H1 (cell line): Measurements from ENCODE around the gene KLHL28. TPM values are rescaled to one million over a fixed set of nuclear protein-coding genes. Genes with fewer than 3 reads are reported as not detected.

Source experiments
- CTCF ChIA-PET: fragments of 300-600 bp; sonication (Branson Sonifier 250); formaldehyde crosslinking; loops from one replicate; lab custom pipeline; 2021; ENCODE audit not compliant: partially characterized antibody; lab: Charles Lee
- POLR2A ChIA-PET: fragments of 300-600 bp; sonication (Branson Sonifier 250); formaldehyde crosslinking; loops from one replicate; lab custom pipeline; 2021; ENCODE audit warnings: inconsistent platforms; ENCODE audit not compliant: partially characterized antibody; lab: Charles Lee
- DNase-seq, 2 experiments: peaks; one replicate each; pipeline versions ENCODE4 v3.0.0 to v3.0.0-alpha.2; 2010 to 2022; ENCODE audit warnings: low spot score in 2 of 2, low read depth in 1 of 2, mixed read lengths in 1 of 2
- FAIRE-seq: peaks from 2 replicates; lab custom pipeline; 2011; peaks lifted over from hg19 to GRCh38; lab: Jason Lieb, UNC
- H2AFZ ChIP-seq: 2 replicates; pipeline ENCODE4 v1.8.1; 2012; ENCODE audit warnings: low read length, inconsistent platforms
- H2AK5ac ChIP-seq: 2 replicates; pipeline ENCODE4 v1.6.1; 2013; ENCODE audit warnings: low read depth, low read length
- H2BK120ac ChIP-seq: replicated peaks from 2 replicates; pipeline ENCODE3; 2013; ENCODE audit warnings: low read depth, low read length, inconsistent platforms
- H2BK12ac ChIP-seq: 2 replicates; pipeline ENCODE4 v1.6.1; 2013; ENCODE audit warnings: low read depth, low read length
- H2BK15ac ChIP-seq: 2 replicates; pipeline ENCODE4 v1.6.1; 2013; ENCODE audit warnings: low read length
- H2BK20ac ChIP-seq: 2 replicates; pipeline ENCODE4 v1.6.1; 2013; ENCODE audit warnings: low read length
- H2BK5ac ChIP-seq: 2 replicates; pipeline ENCODE4 v1.6.1; 2013; ENCODE audit warnings: low read depth, low read length
- H3K14ac ChIP-seq: 2 replicates; pipeline ENCODE4 v1.6.1; 2013; ENCODE audit warnings: inconsistent platforms; ENCODE audit not compliant: insufficient read length
- H3K18ac ChIP-seq: 2 replicates; pipeline ENCODE4 v1.6.1; 2013; ENCODE audit warnings: low read length; ENCODE audit errors: extremely low read depth
- H3K23ac ChIP-seq: 2 replicates; pipeline ENCODE4 v1.6.1; 2013; ENCODE audit warnings: inconsistent platforms; ENCODE audit not compliant: insufficient read length
- H3K23me2 ChIP-seq: 2 replicates; pipeline ENCODE4 v1.6.1; 2013; ENCODE audit warnings: low read depth, low read length
- H3K27ac ChIP-seq: 2 replicates; pipeline ENCODE4 v1.6.1; 2011; ENCODE audit warnings: low read depth, low read length, inconsistent platforms
- H3K27me3 ChIP-seq, 4 experiments: replicated peaks in 1 of 4; 1 replicate in 1 of 4; 2 replicates in 3 of 4; pipeline versions ENCODE4 v1.6.1 to v1.8.1; 2011 to 2013; ENCODE audit warnings: low read length in 3 of 4, mild to moderate bottlenecking in 3 of 4, inconsistent platforms in 2 of 4, mixed read lengths in 2 of 4, moderate library complexity in 1 of 4; ENCODE audit not compliant: control insufficient read depth in 3 of 4, insufficient read depth in 3 of 4; ENCODE audit errors: extremely low read depth in 1 of 4
- H3K36me3 ChIP-seq, 4 experiments: 2 replicates each; pipeline versions ENCODE4 v1.6.1 to v1.8.1; 2011 to 2013; ENCODE audit warnings: mild to moderate bottlenecking in 4 of 4, low read length in 3 of 4, moderate library complexity in 2 of 4, control low read depth in 1 of 4, inconsistent platforms in 1 of 4; ENCODE audit not compliant: insufficient read depth in 4 of 4, control insufficient read depth in 2 of 4
- H3K4ac ChIP-seq: replicated peaks from 2 replicates; pipeline ENCODE3; 2013; ENCODE audit warnings: low read length, low read depth, mixed read lengths, inconsistent platforms; ENCODE audit not compliant: insufficient read length
- H3K4me1 ChIP-seq, 4 experiments: replicated peaks in 1 of 4; 1 replicate in 1 of 4; 2 replicates in 3 of 4; pipeline versions ENCODE4 v1.6.1 to v1.8.1; 2011 to 2013; ENCODE audit warnings: low read length in 3 of 4, inconsistent platforms in 2 of 4, mixed read lengths in 1 of 4; ENCODE audit not compliant: insufficient read depth in 4 of 4, control insufficient read depth in 3 of 4
- H3K4me2 ChIP-seq, 2 experiments: 2 replicates each; pipeline versions ENCODE4 v1.6.1 to v1.8.1; 2011 to 2013; ENCODE audit warnings: low read depth in 2 of 2, low read length in 2 of 2, control low read depth in 1 of 2, inconsistent platforms in 1 of 2, mild to moderate bottlenecking in 1 of 2; ENCODE audit not compliant: insufficient read depth in 1 of 2
- H3K4me3 ChIP-seq, 4 experiments: fragments of 200-600, 300-600 bp in 1 of 4; sonication (generic), shearing (Covaris generic), sonication (Bioruptor Twin) in 1 of 4; 2 replicates each; pipeline versions ENCODE4 v1.5.1 to v1.8.1; 2011 to 2016; ENCODE audit warnings: low read length in 4 of 4, low read depth in 3 of 4, control low read depth in 2 of 4, inconsistent platforms in 2 of 4, mild to moderate bottlenecking in 2 of 4, mixed read lengths in 1 of 4, moderate library complexity in 1 of 4; ENCODE audit not compliant: insufficient read depth in 2 of 4; ENCODE audit errors: extremely low read depth in 1 of 4
- H3K56ac ChIP-seq: replicated peaks from 2 replicates; pipeline ENCODE3; 2013; ENCODE audit warnings: low read depth, mild to moderate bottlenecking, mixed read lengths, low read length, inconsistent platforms; ENCODE audit not compliant: insufficient read length
- H3K79me1 ChIP-seq: 2 replicates; pipeline ENCODE4 v1.6.1; 2013; ENCODE audit warnings: low read depth, low read length, control low read depth
- H3K79me2 ChIP-seq, 2 experiments: 2 replicates each; pipeline versions ENCODE4 v1.6.1 to v1.8.1; 2012 to 2013; ENCODE audit warnings: low read length in 2 of 2, mild to moderate bottlenecking in 2 of 2, inconsistent platforms in 1 of 2; ENCODE audit not compliant: insufficient read depth in 2 of 2, control insufficient read depth in 1 of 2
- H3K9ac ChIP-seq, 4 experiments: replicated peaks in 1 of 4; 1 replicate in 1 of 4; 2 replicates in 3 of 4; pipeline versions ENCODE4 v1.6.1 to v1.8.1; 2011 to 2013; ENCODE audit warnings: low read depth in 3 of 4, low read length in 3 of 4, control low read depth in 2 of 4, mild to moderate bottlenecking in 2 of 4, moderate library complexity in 2 of 4, inconsistent platforms in 1 of 4; ENCODE audit errors: extremely low read depth in 1 of 4
- H3K9me3 ChIP-seq, 2 experiments: 2 replicates each; pipeline versions ENCODE4 v1.6.1 to v1.8.1; 2012 to 2013; ENCODE audit warnings: mild to moderate bottlenecking in 2 of 2, moderate library complexity in 2 of 2, control low read depth in 1 of 2, inconsistent platforms in 1 of 2, low read depth in 1 of 2, low read length in 1 of 2, mixed read lengths in 1 of 2; ENCODE audit not compliant: insufficient read depth in 2 of 2
- H4K20me1 ChIP-seq, 2 experiments: replicated peaks in 1 of 2; 2 replicates each; pipeline versions ENCODE3 to v1.8.1; 2011 to 2013; ENCODE audit warnings: inconsistent platforms in 2 of 2, low read length in 2 of 2, mild to moderate bottlenecking in 1 of 2; ENCODE audit not compliant: insufficient read depth in 2 of 2, control insufficient read depth in 1 of 2
- H4K5ac ChIP-seq: 2 replicates; pipeline ENCODE4 v1.6.1; 2013; ENCODE audit warnings: low read length, low read depth, mixed read lengths, inconsistent platforms; ENCODE audit not compliant: insufficient read length
- H4K8ac ChIP-seq: 2 replicates; pipeline ENCODE4 v1.8.0; 2013; ENCODE audit warnings: mild to moderate bottlenecking, moderate library complexity, low read length, inconsistent platforms; ENCODE audit not compliant: insufficient read depth; ENCODE audit errors: extremely low read depth
- H4K91ac ChIP-seq: replicated peaks from 2 replicates; pipeline ENCODE3; 2013; ENCODE audit warnings: low read length, mixed read lengths, inconsistent platforms; ENCODE audit not compliant: insufficient read length
- CBX5 ChIP-seq: fragments of 300-800, 300-1000 bp; sonication (generic); IDR thresholded peaks from 2 replicates; pipeline ENCODE4 v1.7.1; 2016; ENCODE audit warnings: antibody characterized with exemption, low read length, low read depth
- CBX8 ChIP-seq: fragments of 300-800, 300-1000 bp; sonication (generic); IDR thresholded peaks from 2 replicates; pipeline ENCODE4 v1.7.1; 2016; ENCODE audit warnings: low read depth, low read length, borderline replicate concordance
- EP300 ChIP-seq, 2 experiments: IDR thresholded peaks; 1 replicate in 1 of 2; 2 replicates in 1 of 2; pipeline ENCODE4 v1.6.1; 2011 to 2012; ENCODE audit warnings: low read depth in 2 of 2, low read length in 2 of 2, mild to moderate bottlenecking in 2 of 2, borderline replicate concordance in 1 of 2, inconsistent platforms in 1 of 2, moderate library complexity in 1 of 2
- HDAC2 ChIP-seq, 2 experiments: fragments of 300-600 bp in 1 of 2; sonication (generic) in 1 of 2; IDR thresholded peaks; 2 replicates each; pipeline ENCODE4 v1.6.1; 2011 to 2012; ENCODE audit warnings: low read depth in 2 of 2, low read length in 2 of 2, mild to moderate bottlenecking in 2 of 2, moderate library complexity in 2 of 2, borderline replicate concordance in 1 of 2, inconsistent platforms in 1 of 2
- NANOG ChIP-seq: IDR thresholded peaks from 2 replicates; pipeline ENCODE4 v1.6.1; 2011; ENCODE audit warnings: low read length, low read depth, mild to moderate bottlenecking, inconsistent platforms; ENCODE audit not compliant: insufficient read depth, poor library complexity, severe bottlenecking
- RXRA ChIP-seq: IDR thresholded peaks from 2 replicates; pipeline ENCODE4 v1.6.1; 2011; ENCODE audit warnings: low read depth, mild to moderate bottlenecking, low read length, moderate library complexity; ENCODE audit not compliant: insufficient read depth
- SIN3A ChIP-seq, 2 experiments: IDR thresholded peaks in 1 of 2; conservative IDR thresholded peaks in 1 of 2; 2 replicates each; pipeline ENCODE4 v1.6.1; 2011 to 2012; ENCODE audit warnings: low read length in 2 of 2, improper control_type of control experiment in 1 of 2, low read depth in 1 of 2, mild to moderate bottlenecking in 1 of 2
- TAF1 ChIP-seq: IDR thresholded peaks from 2 replicates; pipeline ENCODE4 v1.6.1; 2011; ENCODE audit warnings: mild to moderate bottlenecking, low read depth, low read length
- WGBS, 2 experiments: shearing (Covaris generic) in 1 of 2; methylation state at CpG; one replicate each; pipeline versions ENCODE4 v1.1.6 to v1.1.7; 2013 to 2015; ENCODE audit warnings: low lambda C conversion rate in 2 of 2, mixed read lengths in 2 of 2, inconsistent platforms in 1 of 2, low coverage in 1 of 2, missing lambda C conversion rate in 1 of 2; ENCODE audit not compliant: insufficient replicate concordance in 2 of 2, insufficient coverage in 1 of 2, insufficient read length in 1 of 2; ENCODE audit errors: extremely low coverage in 1 of 2, missing lambda C conversion rate in 1 of 2; 5-methylcytosine and 5-hydroxymethylcytosine counted together
- polyA plus RNA-seq, 7 experiments: library from polyadenylated mRNA; depleted of rRNA in 3 of 7; stranded (reverse) in 5 of 7; unstranded in 2 of 7; fragments of >200 nt in 5 of 7; fragments of 200-250 nt in 2 of 7; gene quantifications; 1 replicate in 5 of 7; 2 replicates in 1 of 7; 4 replicates in 1 of 7; pipeline versions ENCODE4 v1.2.1 to v1.2.3, GENCODE V29; 2011 to 2013; ENCODE audit warnings: missing spikeins in 2 of 7, mixed read lengths in 2 of 7
- total RNA-seq: library from RNA; stranded (reverse); fragmentation: NEBNext Ultra II Directional; extraction: Animal tissue kit (Norgen Biotek cat#: 25700); gene quantifications from 2 replicates; pipeline ENCODE4 v1.2.1, GENCODE V29; 2021

KLHL28 gene
- total and polyA plus RNA-seq, 2 of the 8 experiments (the other 6 are each of a cell fraction or from before 2014, with no cell fraction given): 3.3 to 10.5 TPM

- no peak overlapping the region for H3K4me3 ChIP-seq
- H3K23me2 ChIP-seq: no peaks in the 10 kb centered on the region
- no peak overlapping the region for H2BK20ac ChIP-seq
- no peak for DNase-seq
- no peak for FAIRE-seq
- H4K91ac ChIP-seq: no peak overlapping the region
- no peaks in the 10 kb centered on the region for H4K20me1 ChIP-seq
- no peak overlapping the region for H3K27ac ChIP-seq
- no peak overlapping the region for H2BK12ac ChIP-seq
- no peak overlapping the region for H3K56ac ChIP-seq
- H3K79me2 ChIP-seq: peaks cover 0 to 9% of the 10 kb centered on the region in 2 experiments; a peak in 1 of 4 replicates
- H3K18ac ChIP-seq: no peak overlapping the region
- H3K36me3 ChIP-seq: peaks cover 0 to 2% (median 0%) of the 10 kb centered on the region in 4 experiments; a peak in 1 of 8 replicates
- H4K8ac ChIP-seq: no peak overlapping the region
- ChIA-PET CTCF (interaction anchor here (1.0 kb wide), 1 partner anchor 10 kb away, joined by 3 read pairs; no protein-coding TSS in a partner anchor), POLR2A (interaction anchor here (0.7 kb wide), 1 partner anchor 12 kb away, joined by 3 read pairs; no protein-coding TSS in a partner anchor)
- H3K4me1 ChIP-seq: no peaks in the 10 kb centered on the region
- H3K79me1 ChIP-seq: no peaks in the 10 kb centered on the region
- no peaks in the 10 kb centered on the region for H3K9me3 ChIP-seq
- 86% methylated on average over 2 of the region's 2 CpGs; no CpG with 5 or more reads in 1 of the 2 experiments for WGBS, 2 experiments
- no peak overlapping the region for H2AFZ ChIP-seq
- no peak overlapping the region for H3K4ac ChIP-seq
- no peak overlapping the region for H3K23ac ChIP-seq
- H3K9ac ChIP-seq: no peak overlapping the region
- H2BK15ac ChIP-seq: no peak overlapping the region
- no peak overlapping the region for H2BK120ac ChIP-seq
- H4K5ac ChIP-seq: no peak overlapping the region
- H2AK5ac ChIP-seq: no peak overlapping the region
- no peaks in the 10 kb centered on the region for H3K27me3 ChIP-seq
- H2BK5ac ChIP-seq: no peak overlapping the region
- no peak overlapping the region for H3K4me2 ChIP-seq
- H3K14ac ChIP-seq: no peak overlapping the region
- no peak for TF ChIP-seq CBX8
- no peak for TF ChIP-seq TAF1
- TF ChIP-seq SIN3A (conservative IDR thresholded peaks at IDR 0.05 in 1 of 2, IDR thresholded peaks at IDR 0.05 in 1 of 2; ENCODE audit: low read depth in 1 of 2, low read length in 2 of 2): no peak
- no peak for TF ChIP-seq EP300 (IDR thresholded peaks at IDR 0.05; ENCODE audit: borderline replicate concordance in 1 of 2, low read depth in 2 of 2, low read length in 2 of 2)
- TF ChIP-seq HDAC2 (IDR thresholded peaks at IDR 0.05; ENCODE audit: borderline replicate concordance in 1 of 2, low read depth in 2 of 2, low read length in 2 of 2): no peak
- no peak for TF ChIP-seq CBX5
- no peak for TF ChIP-seq RXRA
- no peak for TF ChIP-seq NANOG
These were observed 26.9 kb upstream of the KLHL28 start for GRCh38 chr14:44988694-44989093.
